Renal cortical epithelial cell (primary cell): ENCODE results near the gene POLR3H. TPM values are rescaled to one million over a fixed set of nuclear protein-coding genes. Genes with fewer than 3 reads are reported as not detected.

Experiments
- DNase-seq: peaks from one replicate; pipeline ENCODE4 v3.0.0-alpha.2; 2011; ENCODE audit warnings: low read depth
- total RNA-seq: library from RNA; depleted of rRNA; stranded (reverse); fragments of >200 nt; gene quantifications from 2 replicates; pipeline ENCODE4 v1.2.3, GENCODE V29; 2014

Gene POLR3H
- total RNA-seq, 1 donor from 2014 or later = 38.8 TPM

- peak; percentile 33 for DNase-seq
These were observed 26.9 kb downstream of the POLR3H start for GRCh38 chr22:41517172-41518047.

GRCh38 chr22:41516462-41516861 lies 27.8 kb downstream of the POLR3H start:
- no peak for DNase-seq

- DNase-seq = no peak
These were observed 30.9 kb downstream of the POLR3H start for GRCh38 chr22:41513391-41513790.

- DNase-seq = peak; percentile 58
These were observed 31.7 kb downstream of the POLR3H start for GRCh38 chr22:41512421-41513194.

GRCh38 chr22:41511521-41511968 lies 32.7 kb downstream of the POLR3H start:
- no peak for DNase-seq

- DNase-seq = no peak
These were observed 35.5 kb downstream of the POLR3H start for GRCh38 chr22:41508770-41509170.

GRCh38 chr22:41507330-41508063 lies 36.8 kb downstream of the POLR3H start:
- no peak for DNase-seq

- DNase-seq = no peak
These were observed 38.6 kb downstream of the POLR3H start for GRCh38 chr22:41505511-41506220.

GRCh38 chr22:41504816-41505215 lies 39.5 kb downstream of the POLR3H start:
- no peak for DNase-seq

GRCh38 chr22:41504397-41504796 lies 39.9 kb downstream of the POLR3H start:
- DNase-seq = no peak

GRCh38 chr22:41501209-41501608 lies 43.1 kb downstream of the POLR3H start:
- peak; percentile 30 for DNase-seq

- DNase-seq = no peak
These were observed 44.0 kb downstream of the POLR3H start for GRCh38 chr22:41500303-41500702.

GRCh38 chr22:41499624-41500280 lies 44.5 kb downstream of the POLR3H start:
- no peak for DNase-seq

GRCh38 chr22:41498303-41498835 lies 45.9 kb downstream of the POLR3H start:
- no peak for DNase-seq

- DNase-seq = no peak
These were observed 52.7 kb downstream of the POLR3H start for GRCh38 chr22:41491374-41492100.

- no peak for DNase-seq
These were observed 55.5 kb downstream of the POLR3H start for GRCh38 chr22:41488596-41489385.

- no peak for DNase-seq
These were observed 56.2 kb downstream of the POLR3H start for GRCh38 chr22:41488076-41488475.

- DNase-seq = no peak
These were observed 57.0 kb downstream of the POLR3H start for GRCh38 chr22:41487037-41487935.
